IPS-11a (cell line): Measurements from ENCODE around the gene PCDHA2.
"Not testable (repeated sequence)": the region's sequence is repeated elsewhere in the genome, so short reads cannot be mapped to it uniquely, and the experiment has no call there.

Source experiments
- H3K4me3 ChIP-seq: one replicate; pipeline ENCODE4 v1.5.1; 2013; ENCODE audit warnings: low read depth, low read length, control low read depth

The PCDHA2 gene

DNA sequence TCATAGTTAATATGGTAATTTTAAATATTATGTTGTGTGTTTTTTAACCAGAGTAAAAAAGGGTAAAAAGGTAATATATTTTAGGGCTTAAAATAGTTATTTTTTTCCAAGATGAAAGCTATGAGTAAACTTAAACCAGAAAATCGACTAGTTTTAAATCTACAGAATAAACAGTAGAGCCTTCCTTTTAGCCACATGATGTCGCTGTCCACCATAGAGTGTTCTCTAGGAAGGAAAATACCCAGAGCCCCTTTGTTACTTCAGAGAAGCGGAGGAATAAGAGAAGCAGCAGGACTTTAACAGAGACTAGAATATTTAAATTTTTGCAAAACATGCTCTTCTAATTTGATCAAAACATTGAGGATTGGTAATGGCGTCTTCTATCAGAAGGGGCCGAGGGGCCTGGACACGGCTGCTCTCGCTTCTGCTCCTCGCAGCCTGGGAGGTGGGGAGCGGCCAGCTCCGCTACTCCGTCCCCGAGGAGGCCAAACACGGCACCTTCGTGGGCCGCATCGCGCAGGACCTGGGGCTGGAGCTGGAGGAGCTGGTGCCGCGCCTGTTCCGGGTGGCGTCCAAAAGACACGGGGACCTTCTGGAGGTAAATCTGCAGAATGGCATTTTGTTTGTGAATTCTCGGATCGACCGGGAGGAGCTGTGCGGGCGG is at the start of gene PCDHA2:
TSS of gene PCDHA2 (plus strand) at position 258 of the 664 bp plus-strand sequence.
- peak within 1 kb of the TSS; percentile 46 for H3K4me3 ChIP-seq

GRCh38 chr5:140753561-140753960 is 41.1 kb upstream of the PCDHA2 start:
- no peak overlapping the region for H3K4me3 ChIP-seq

- H3K4me3 ChIP-seq: no peak overlapping the region
Observed at GRCh38 chr5:140764177-140764973, 30.3 kb upstream of the PCDHA2 start.

- H3K4me3 ChIP-seq: no peak overlapping the region
Observed at GRCh38 chr5:140767444-140767843, 27.2 kb upstream of the PCDHA2 start.

DNA sequence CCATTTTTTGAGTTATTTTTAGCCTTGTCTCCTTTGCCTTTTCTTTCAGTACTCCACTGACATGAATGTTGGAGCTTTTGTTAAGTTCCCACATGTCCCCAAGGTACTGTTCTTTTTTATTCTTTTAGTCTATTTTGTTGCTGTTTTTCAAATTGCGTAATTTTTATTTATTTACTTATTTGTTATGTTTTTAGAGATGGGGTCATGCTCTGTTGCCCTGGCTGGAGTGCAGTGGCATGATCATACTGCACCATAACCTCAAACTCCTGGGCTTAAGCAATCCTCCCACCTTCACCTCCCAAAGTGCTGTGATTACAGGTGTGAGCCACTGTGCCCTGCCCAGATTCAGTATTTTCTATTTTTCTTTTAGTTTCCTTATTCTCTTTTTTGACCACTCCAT is 14.1 kb upstream of the PCDHA2 start:
- H3K4me3 ChIP-seq: no peak overlapping the region

GRCh38 chr5:140785905-140786686 is 8.6 kb upstream of the PCDHA2 start, which contains the start of gene PCDHA1:
Gene PCDHA1, plus strand, starts transcription at chr5:140786140.
- H3K4me3 ChIP-seq: no peak within 1 kb of the TSS

GRCh38 chr5:140787422-140787821 is 7.2 kb upstream of the PCDHA2 start:
- H3K4me3 ChIP-seq: not testable (repeated sequence)

DNA sequence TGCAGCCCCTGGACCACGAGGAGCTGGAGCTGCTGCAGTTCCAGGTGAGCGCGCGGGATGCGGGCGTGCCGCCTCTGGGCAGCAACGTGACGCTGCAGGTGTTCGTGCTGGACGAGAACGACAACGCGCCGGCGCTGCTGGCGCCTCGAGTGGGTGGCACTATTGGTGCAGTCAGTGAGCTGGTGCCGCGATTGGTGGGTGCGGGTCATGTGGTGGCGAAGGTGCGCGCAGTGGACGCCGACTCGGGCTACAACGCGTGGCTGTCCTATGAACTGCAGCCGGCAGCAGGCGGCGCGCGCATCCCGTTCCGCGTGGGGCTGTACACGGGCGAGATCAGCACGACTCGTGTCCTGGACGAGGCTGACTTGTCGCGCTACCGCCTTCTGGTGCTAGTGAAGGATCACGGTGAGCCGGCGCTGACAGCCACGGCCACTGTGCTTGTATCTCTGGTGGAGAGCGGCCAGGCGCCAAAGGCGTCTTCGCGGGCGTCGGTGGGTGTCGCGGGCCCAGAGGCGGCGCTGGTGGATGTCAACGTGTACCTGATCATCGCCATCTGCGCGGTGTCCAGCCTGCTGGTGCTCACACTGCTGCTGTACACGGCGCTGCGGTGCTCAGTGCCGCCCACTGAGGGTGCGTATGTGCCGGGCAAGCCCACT is 6.7 kb upstream of the PCDHA2 start:
- not testable (repeated sequence) for H3K4me3 ChIP-seq

DNA sequence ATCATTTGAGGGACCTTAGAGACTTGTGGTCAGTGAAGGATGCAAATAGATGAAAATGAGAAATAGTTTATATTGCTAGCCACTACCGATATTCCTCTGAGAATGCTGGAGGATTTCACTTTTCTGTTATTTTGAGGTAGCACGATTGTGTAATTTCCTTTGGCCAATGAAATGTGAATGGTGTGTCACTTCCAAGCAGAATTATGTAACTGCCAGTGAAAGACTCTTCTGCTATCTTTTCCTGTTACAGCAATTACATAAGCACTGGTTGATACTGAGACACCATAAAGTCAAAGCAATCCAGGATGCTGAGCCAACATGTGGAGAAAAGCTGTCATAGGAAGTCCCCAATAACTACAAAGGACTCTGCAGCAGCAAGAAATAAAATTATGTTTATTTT is 3.6 kb upstream of the PCDHA2 start:
- H3K4me3 ChIP-seq: no peak overlapping the region

- peak overlapping the region; percentile 46 for H3K4me3 ChIP-seq
Observed at GRCh38 chr5:140795259-140795641, 598 bp downstream of the PCDHA2 start.

GRCh38 chr5:140796072-140796717 is 1.5 kb downstream of the PCDHA2 start:
- H3K4me3 ChIP-seq: not testable (repeated sequence)

- no peak overlapping the region for H3K4me3 ChIP-seq
Observed at GRCh38 chr5:140796718-140797095, 2.1 kb downstream of the PCDHA2 start.

DNA sequence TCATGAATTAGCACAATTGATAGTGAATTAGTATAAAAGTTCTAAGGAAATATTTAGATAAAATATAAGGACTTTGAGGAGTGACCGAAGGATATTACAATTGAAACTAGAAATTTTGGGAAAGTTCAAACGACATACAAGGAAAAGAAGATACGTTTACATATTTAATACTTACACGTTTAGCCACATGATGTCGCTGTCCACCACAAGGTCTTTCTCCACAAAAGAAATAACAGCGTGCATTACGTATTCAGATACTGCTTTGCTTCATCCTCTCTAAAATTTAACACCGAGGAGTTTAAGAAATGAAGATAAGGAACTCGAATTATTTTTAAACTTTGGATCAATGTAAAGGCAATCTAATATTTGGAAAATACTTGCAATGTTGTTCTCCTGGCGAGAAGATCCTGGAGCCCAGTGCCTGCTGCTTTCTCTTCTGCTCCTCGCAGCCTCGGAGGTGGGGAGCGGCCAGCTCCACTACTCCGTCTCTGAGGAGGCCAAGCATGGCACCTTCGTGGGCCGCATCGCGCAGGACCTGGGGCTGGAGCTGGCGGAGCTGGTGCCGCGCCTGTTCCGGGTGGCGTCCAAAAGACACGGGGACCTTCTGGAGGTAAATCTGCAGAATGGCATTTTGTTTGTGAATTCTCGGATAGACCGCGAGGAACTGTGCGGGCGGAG is 6.3 kb downstream of the PCDHA2 start, which contains the start of gene PCDHA3:
TSS of gene PCDHA3 (plus strand) at position 242 of the 678 bp plus-strand sequence.
- peak within 1 kb of the TSS; percentile 20 for H3K4me3 ChIP-seq

DNA sequence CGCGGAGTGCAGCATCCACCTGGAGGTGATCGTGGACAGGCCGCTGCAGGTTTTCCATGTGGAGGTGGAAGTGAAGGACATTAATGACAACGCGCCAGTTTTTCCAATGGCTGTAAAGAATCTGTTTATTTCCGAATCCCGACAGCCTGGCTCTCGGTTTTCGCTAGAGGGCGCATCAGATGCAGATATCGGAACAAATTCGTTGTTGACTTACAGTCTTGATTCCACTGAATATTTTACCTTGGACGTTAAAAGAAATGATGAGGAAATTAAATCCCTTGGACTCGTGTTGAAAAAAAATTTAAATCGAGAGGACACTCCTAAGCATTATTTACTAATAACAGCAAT is 6.8 kb downstream of the PCDHA2 start:
- H3K4me3 ChIP-seq: no peak overlapping the region

DNA sequence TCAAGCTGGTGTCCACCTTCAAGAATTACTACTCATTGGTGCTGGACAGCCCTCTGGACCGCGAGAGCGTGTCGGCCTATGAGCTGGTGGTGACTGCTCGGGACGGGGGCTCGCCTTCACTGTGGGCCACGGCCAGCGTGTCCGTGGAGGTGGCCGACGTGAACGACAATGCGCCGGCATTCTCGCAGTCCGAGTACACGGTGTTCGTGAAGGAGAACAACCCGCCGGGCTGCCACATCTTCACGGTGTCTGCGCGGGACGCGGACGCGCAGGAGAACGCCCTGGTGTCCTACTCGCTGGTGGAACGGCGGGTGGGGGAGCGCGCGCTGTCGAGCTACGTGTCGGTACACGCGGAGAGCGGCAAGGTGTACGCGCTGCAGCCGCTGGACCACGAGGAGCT is 7.7 kb downstream of the PCDHA2 start:
- not testable (repeated sequence) for H3K4me3 ChIP-seq

- no peak overlapping the region for H3K4me3 ChIP-seq
Observed at GRCh38 chr5:140802781-140803271, 8.2 kb downstream of the PCDHA2 start.

DNA sequence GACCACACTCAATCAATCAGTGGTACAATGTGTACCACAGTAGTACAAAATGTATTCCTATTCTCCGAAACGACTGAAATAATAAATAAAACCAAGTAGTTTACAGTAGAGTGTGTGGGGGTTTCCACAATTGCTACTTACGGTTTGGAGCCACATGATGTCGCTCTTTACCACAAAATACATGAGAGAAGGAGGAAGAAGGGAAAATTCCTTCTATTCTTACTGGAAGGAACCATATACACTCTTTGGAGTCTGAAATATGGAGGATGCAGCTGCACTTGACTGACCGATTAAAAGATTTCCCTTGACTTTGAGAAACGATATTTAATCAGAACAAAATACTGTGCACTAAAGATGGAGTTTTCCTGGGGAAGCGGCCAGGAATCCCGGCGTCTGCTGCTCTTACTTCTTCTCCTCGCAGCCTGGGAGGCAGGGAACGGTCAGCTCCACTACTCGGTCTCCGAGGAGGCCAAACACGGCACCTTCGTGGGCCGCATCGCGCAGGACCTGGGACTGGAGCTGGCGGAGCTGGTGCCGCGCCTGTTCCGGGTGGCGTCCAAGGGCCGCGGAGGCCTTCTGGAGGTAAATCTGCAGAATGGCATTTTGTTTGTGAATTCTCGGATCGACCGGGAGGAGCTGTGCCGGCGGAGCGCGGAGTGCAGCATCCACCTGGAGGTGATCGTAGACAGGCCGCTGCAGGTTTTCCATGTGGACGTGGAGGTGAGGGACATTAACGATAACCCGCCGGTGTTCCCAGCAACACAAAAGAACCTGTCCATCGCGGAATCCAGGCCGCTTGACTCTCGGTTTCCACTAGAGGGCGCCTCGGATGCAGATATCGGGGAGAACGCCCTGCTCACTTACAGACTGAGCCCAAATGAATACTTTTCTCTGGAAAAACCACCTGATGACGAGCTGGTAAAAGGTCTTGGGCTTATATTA is 12.5 kb downstream of the PCDHA2 start, which contains the start of gene PCDHA4:
TSS of gene PCDHA4 (plus strand) at position 235 of the 942 bp plus-strand sequence.
- H3K4me3 ChIP-seq: peak within 1 kb of the TSS; percentile 78

- not testable (repeated sequence) for H3K4me3 ChIP-seq
Observed at GRCh38 chr5:140808241-140808888, 13.7 kb downstream of the PCDHA2 start.
